GM12865 (cell line): Measurements from ENCODE around the gene RNF167.

Experiments
- DNase-seq: peaks from one replicate; pipeline ENCODE4 v3.0.0; 2010; ENCODE audit warnings: low read depth
- H3K4me3 ChIP-seq: 2 replicates; pipeline ENCODE4 v1.5.1; 2011; ENCODE audit warnings: mild to moderate bottlenecking, low read depth, low read length, control low read depth
- TF ChIP-seq, protein P1 (sequence below): IDR thresholded peaks from 2 replicates; pipeline ENCODE4 v1.5.1; 2011; ENCODE audit warnings: low read length, control low read depth, low read depth, inconsistent platforms; ENCODE audit not compliant: insufficient read depth; ENCODE audit errors: missing control alignments

The RNF167 gene

GRCh38 chr17:4934173-4934979 lies 5.7 kb upstream of the RNF167 start:
- TF ChIP-seq, protein P1, sequence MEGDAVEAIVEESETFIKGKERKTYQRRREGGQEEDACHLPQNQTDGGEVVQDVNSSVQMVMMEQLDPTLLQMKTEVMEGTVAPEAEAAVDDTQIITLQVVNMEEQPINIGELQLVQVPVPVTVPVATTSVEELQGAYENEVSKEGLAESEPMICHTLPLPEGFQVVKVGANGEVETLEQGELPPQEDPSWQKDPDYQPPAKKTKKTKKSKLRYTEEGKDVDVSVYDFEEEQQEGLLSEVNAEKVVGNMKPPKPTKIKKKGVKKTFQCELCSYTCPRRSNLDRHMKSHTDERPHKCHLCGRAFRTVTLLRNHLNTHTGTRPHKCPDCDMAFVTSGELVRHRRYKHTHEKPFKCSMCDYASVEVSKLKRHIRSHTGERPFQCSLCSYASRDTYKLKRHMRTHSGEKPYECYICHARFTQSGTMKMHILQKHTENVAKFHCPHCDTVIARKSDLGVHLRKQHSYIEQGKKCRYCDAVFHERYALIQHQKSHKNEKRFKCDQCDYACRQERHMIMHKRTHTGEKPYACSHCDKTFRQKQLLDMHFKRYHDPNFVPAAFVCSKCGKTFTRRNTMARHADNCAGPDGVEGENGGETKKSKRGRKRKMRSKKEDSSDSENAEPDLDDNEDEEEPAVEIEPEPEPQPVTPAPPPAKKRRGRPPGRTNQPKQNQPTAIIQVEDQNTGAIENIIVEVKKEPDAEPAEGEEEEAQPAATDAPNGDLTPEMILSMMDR, result peak; percentile 16
- DNase-seq, result peak; percentile 83
- H3K4me3 ChIP-seq, result no peak overlapping the region

GRCh38 chr17:4935650-4936049 lies 4.4 kb upstream of the RNF167 start:
- TF ChIP-seq, protein P1, result no peak
- no peak overlapping the region for H3K4me3 ChIP-seq
- no peak for DNase-seq

DNA sequence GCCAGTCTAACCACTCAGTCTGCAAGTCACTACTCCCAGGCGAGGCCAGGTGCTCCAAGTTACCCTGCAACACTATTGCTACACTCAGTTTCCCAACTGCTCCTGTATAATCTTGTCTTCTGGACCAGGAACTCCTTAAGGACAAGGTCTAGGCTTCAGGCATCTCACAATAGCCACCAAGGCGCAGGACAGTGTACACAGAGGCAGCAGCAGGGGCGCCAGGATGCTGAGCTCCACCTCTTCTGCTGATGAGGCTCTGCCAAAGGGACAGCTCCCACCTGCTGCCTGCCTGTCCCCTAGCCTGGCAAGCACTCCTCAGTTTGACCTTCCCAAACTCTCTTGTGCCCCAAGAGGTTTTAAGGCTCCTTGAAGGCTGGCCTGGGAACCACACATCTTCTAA lies 3.6 kb upstream of the RNF167 start:
- no peak for DNase-seq
- no peak overlapping the region for H3K4me3 ChIP-seq
- TF ChIP-seq, protein P1, result no peak

GRCh38 chr17:4937553-4937952 lies 2.5 kb upstream of the RNF167 start:
- TF ChIP-seq, protein P1, result no peak
- DNase-seq, result no peak
- no peak overlapping the region for H3K4me3 ChIP-seq

GRCh38 chr17:4938069-4938491 lies 2.0 kb upstream of the RNF167 start:
- TF ChIP-seq, protein P1, result no peak
- H3K4me3 ChIP-seq, result no peak overlapping the region
- no peak for DNase-seq

GRCh38 chr17:4938688-4939545 lies 1.2 kb upstream of the RNF167 start:
- TF ChIP-seq, protein P1, result no peak
- DNase-seq, result peak; percentile 50
- peak overlapping the region; percentile 92 for H3K4me3 ChIP-seq
